GM23338 (cell line): ENCODE measurements around the gene SLC4A4. TPM values are rescaled to one million over a fixed set of nuclear protein-coding genes. Genes with fewer than 3 reads are reported as not detected.

Experiments
- ATAC-seq: fragments of 200-7000 bp; cut with Tn5 transposase; 3 replicates; pipeline ENCODE4 v1.9.1; 2020
- DNase-seq: peaks from one replicate; pipeline ENCODE4 v3.0.0-alpha.2; 2015; ENCODE audit warnings: low spot score
- H2AFZ ChIP-seq: fragments of 200-600 bp; sonication (generic); 2 replicates; pipeline ENCODE4 v1.8.0; 2016; ENCODE audit warnings: antibody characterized with exemption, mild to moderate bottlenecking, moderate library complexity
- H3F3A ChIP-seq: fragments of 200-600 bp; sonication (generic); replicated peaks from 2 replicates; pipeline ENCODE4 v1.8.0; 2017; ENCODE audit warnings: antibody characterized with exemption, mixed run types, low read depth
- H3K27ac ChIP-seq: fragments of 200-600 bp; sonication (generic); 2 replicates; pipeline ENCODE4 v1.6.1; 2016; ENCODE audit warnings: low read depth
- H3K27me3 ChIP-seq: fragments of 200-600 bp; sonication (generic); 2 replicates; pipeline ENCODE4 v1.8.0; 2016; ENCODE audit warnings: mild to moderate bottlenecking, mixed run types, moderate library complexity; ENCODE audit not compliant: insufficient read depth
- H3K36me3 ChIP-seq: fragments of 200-600 bp; sonication (generic); 2 replicates; pipeline ENCODE4 v1.8.0; 2016; ENCODE audit warnings: mild to moderate bottlenecking; ENCODE audit not compliant: insufficient read depth
- H3K4me1 ChIP-seq: fragments of 200-600 bp; sonication (generic); 2 replicates; pipeline ENCODE4 v1.8.0; 2016; ENCODE audit warnings: mild to moderate bottlenecking, moderate library complexity; ENCODE audit not compliant: insufficient read depth
- H3K4me2 ChIP-seq: fragments of 200-600 bp; sonication (generic); 2 replicates; pipeline ENCODE4 v1.7.1; 2017; ENCODE audit warnings: mixed run types
- H3K4me3 ChIP-seq: fragments of 200-600 bp; sonication (generic); 2 replicates; pipeline ENCODE4 v1.6.1; 2016; ENCODE audit warnings: mixed run types
- H3K79me2 ChIP-seq: fragments of 200-600 bp; sonication (generic); replicated peaks from 2 replicates; pipeline ENCODE4 v1.8.0; 2017; ENCODE audit warnings: mild to moderate bottlenecking; ENCODE audit not compliant: insufficient read depth
- H3K9me2 ChIP-seq: fragments of 200-600 bp; sonication (generic); 2 replicates; pipeline ENCODE4 v1.8.0; 2017; ENCODE audit not compliant: insufficient read depth
- H4K20me1 ChIP-seq: fragments of 200-600 bp; sonication (generic); replicated peaks from 2 replicates; pipeline ENCODE4 v1.8.0; 2017; ENCODE audit warnings: mild to moderate bottlenecking; ENCODE audit not compliant: insufficient read depth
- H3K27ac Mint-ChIP-seq: 2 replicates; pipeline ENCODE4 v1.8.0; 2020; ENCODE audit warnings: inconsistent platforms, mild to moderate bottlenecking, moderate library complexity, mixed read lengths
- H3K27me3 Mint-ChIP-seq: 3 replicates; pipeline ENCODE4 v1.8.0; 2022; ENCODE audit warnings: low read depth, mild to moderate bottlenecking, moderate library complexity, mixed read lengths, inconsistent platforms; ENCODE audit not compliant: insufficient read depth, poor library complexity
- H3K36me3 Mint-ChIP-seq: 3 replicates; pipeline ENCODE4 v1.8.0; 2021; ENCODE audit warnings: low read depth, mild to moderate bottlenecking, inconsistent platforms, moderate library complexity, mixed read lengths
- H3K4me1 Mint-ChIP-seq: 3 replicates; pipeline ENCODE4 v1.8.0; 2020; ENCODE audit warnings: mild to moderate bottlenecking, inconsistent platforms, mixed read lengths
- H3K4me3 Mint-ChIP-seq: 3 replicates; pipeline ENCODE4 v1.8.0; 2021; ENCODE audit warnings: moderate library complexity, mild to moderate bottlenecking, inconsistent platforms, mixed read lengths
- H3K9me3 Mint-ChIP-seq: 3 replicates; pipeline ENCODE4 v1.8.0; 2020; ENCODE audit warnings: moderate library complexity, mild to moderate bottlenecking, inconsistent platforms, mixed read lengths
- POLR2AphosphoS5 ChIP-seq: IDR thresholded peaks from 2 replicates; pipeline ENCODE4 v1.6.1; 2016; ENCODE audit warnings: antibody characterized with exemption, low read depth
- REST ChIP-seq: IDR thresholded peaks from one replicate; pipeline ENCODE4 v1.6.1; 2018; ENCODE audit warnings: antibody characterized with exemption; ENCODE audit not compliant: unreplicated experiment
- polyA plus RNA-seq: library from polyadenylated mRNA; unstranded; fragments of >200 nt; fragmentation: Nextera tagmentation; extraction: Ambion mirVana; gene quantifications from 2 replicates; pipeline ENCODE4 v1.2.1, GENCODE V29; 2016
- total RNA-seq: library from RNA; depleted of rRNA; stranded (reverse); fragments of >200 nt; shearing (Covaris generic); gene quantifications from 2 replicates; pipeline ENCODE4 v1.2.3, GENCODE V29; 2014
- TF ChIP-seq, protein P1 (sequence below): fragments of 250-450 bp; sonication (Bioruptor Pico); IDR thresholded peaks from 2 replicates; pipeline ENCODE4 v1.5.0; 2020; ENCODE audit warnings: mild to moderate bottlenecking, moderate library complexity

SLC4A4 gene
- total and polyA plus RNA-seq, 2 experiments from 2014 or later: 1.0 to 1.5 TPM

DNA sequence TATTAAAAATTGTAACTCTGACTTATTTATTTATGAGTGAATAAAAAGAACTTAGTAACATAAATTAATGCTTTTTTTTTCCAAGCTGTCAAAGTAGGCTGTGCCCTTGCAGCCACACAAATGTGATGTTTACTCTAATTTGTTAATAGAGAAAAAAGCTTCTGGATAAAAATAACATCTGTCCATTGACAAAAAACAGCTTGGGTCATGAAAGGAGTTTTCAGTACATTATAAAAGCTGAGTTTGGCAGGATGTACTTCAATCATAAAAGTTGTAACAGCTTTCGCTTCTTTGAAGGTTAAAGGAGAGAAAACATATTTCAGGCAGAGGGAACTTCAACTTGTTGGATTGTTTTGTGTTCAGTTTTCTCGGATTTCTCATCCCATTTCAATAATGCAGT is 105.6 kb downstream of the SLC4A4 start (continued):
- TF ChIP-seq, protein P1, sequence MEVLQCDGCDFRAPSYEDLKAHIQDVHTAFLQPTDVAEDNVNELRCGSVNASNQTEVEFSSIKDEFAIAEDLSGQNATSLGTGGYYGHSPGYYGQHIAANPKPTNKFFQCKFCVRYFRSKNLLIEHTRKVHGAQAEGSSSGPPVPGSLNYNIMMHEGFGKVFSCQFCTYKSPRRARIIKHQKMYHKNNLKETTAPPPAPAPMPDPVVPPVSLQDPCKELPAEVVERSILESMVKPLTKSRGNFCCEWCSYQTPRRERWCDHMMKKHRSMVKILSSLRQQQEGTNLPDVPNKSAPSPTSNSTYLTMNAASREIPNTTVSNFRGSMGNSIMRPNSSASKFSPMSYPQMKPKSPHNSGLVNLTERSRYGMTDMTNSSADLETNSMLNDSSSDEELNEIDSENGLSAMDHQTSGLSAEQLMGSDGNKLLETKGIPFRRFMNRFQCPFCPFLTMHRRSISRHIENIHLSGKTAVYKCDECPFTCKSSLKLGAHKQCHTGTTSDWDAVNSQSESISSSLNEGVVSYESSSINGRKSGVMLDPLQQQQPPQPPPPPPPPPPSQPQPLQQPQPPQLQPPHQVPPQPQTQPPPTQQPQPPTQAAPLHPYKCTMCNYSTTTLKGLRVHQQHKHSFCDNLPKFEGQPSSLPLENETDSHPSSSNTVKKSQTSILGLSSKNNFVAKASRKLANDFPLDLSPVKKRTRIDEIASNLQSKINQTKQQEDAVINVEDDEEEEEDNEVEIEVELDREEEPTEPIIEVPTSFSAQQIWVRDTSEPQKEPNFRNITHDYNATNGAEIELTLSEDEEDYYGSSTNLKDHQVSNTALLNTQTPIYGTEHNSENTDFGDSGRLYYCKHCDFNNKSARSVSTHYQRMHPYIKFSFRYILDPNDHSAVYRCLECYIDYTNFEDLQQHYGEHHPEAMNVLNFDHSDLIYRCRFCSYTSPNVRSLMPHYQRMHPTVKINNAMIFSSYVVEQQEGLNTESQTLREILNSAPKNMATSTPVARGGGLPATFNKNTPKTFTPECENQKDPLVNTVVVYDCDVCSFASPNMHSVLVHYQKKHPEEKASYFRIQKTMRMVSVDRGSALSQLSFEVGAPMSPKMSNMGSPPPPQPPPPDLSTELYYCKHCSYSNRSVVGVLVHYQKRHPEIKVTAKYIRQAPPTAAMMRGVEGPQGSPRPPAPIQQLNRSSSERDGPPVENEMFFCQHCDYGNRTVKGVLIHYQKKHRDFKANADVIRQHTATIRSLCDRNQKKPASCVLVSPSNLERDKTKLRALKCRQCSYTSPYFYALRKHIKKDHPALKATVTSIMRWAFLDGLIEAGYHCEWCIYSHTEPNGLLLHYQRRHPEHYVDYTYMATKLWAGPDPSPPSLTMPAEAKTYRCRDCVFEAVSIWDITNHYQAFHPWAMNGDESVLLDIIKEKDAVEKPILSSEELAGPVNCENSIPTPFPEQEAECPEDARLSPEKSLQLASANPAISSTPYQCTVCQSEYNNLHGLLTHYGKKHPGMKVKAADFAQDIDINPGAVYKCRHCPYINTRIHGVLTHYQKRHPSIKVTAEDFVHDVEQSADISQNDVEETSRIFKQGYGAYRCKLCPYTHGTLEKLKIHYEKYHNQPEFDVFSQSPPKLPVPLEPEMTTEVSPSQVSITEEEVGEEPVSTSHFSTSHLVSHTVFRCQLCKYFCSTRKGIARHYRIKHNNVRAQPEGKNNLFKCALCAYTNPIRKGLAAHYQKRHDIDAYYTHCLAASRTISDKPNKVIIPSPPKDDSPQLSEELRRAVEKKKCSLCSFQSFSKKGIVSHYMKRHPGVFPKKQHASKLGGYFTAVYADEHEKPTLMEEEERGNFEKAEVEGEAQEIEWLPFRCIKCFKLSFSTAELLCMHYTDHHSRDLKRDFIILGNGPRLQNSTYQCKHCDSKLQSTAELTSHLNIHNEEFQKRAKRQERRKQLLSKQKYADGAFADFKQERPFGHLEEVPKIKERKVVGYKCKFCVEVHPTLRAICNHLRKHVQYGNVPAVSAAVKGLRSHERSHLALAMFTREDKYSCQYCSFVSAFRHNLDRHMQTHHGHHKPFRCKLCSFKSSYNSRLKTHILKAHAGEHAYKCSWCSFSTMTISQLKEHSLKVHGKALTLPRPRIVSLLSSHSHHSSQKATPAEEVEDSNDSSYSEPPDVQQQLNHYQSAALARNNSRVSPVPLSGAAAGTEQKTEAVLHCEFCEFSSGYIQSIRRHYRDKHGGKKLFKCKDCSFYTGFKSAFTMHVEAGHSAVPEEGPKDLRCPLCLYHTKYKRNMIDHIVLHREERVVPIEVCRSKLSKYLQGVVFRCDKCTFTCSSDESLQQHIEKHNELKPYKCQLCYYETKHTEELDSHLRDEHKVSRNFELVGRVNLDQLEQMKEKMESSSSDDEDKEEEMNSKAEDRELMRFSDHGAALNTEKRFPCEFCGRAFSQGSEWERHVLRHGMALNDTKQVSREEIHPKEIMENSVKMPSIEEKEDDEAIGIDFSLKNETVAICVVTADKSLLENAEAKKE: no peak

DNA sequence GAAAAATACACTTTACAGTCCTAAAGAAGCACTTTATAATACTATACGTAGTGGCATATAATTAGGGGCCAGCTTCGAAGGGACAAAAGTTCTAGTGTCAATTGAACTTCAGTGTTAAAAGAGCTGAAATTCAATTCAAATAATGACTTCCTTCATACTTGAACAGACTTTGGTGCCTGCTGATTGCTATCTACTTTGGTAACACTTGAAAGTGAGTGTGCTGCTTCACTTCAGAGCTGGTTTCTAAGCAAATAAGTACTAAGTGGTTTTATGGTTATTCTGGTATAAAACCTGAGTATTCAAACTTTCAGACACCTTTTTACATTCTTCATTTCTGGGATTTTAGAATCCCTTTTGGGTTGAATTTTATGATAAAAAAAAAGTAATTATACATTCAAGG is 107.0 kb downstream of the SLC4A4 start:
- TF ChIP-seq REST: no peak
- no peak for TF ChIP-seq POLR2AphosphoS5
- no peaks in the 10 kb centered on the region for H3K36me3 ChIP-seq
- DNase-seq (no peak), ATAC-seq (no peak)
- no peaks in the 10 kb centered on the region for H3K36me3 Mint-ChIP-seq
- no peak overlapping the region for H2AFZ ChIP-seq
- H3K4me3 ChIP-seq: no peak overlapping the region
- no peaks in the 10 kb centered on the region for H3K9me3 Mint-ChIP-seq
- no peak overlapping the region for H3K4me3 Mint-ChIP-seq
- H3K27ac Mint-ChIP-seq: no peak overlapping the region
- no peaks in the 10 kb centered on the region for H3F3A ChIP-seq
- H3K27me3 ChIP-seq: no peaks in the 10 kb centered on the region
- no peaks in the 10 kb centered on the region for H3K79me2 ChIP-seq
- peaks cover 4% of the 10 kb centered on the region; the same call in 1 of the 2 replicates for H3K4me1 ChIP-seq
- no peaks in the 10 kb centered on the region for H4K20me1 ChIP-seq
- no peaks in the 10 kb centered on the region for H3K27me3 Mint-ChIP-seq
- no peak overlapping the region for H3K27ac ChIP-seq
- no peak overlapping the region for H3K4me2 ChIP-seq
- no peaks in the 10 kb centered on the region for H3K9me2 ChIP-seq
- peaks cover 4% of the 10 kb centered on the region; the same call in 2 of the 3 replicates for H3K4me1 Mint-ChIP-seq
